ENCODE data around the gene KBTBD3.
A peak's percentile ranks its signal among the peaks of the same experiment; 100 is the strongest.
"Not testable (repeated sequence)": the region's sequence is repeated elsewhere in the genome, so short reads cannot be mapped to it uniquely, and the experiment has no call there.

KBTBD3 gene

GRCh38 chr11:106061954-106062949, 14.9 kb downstream of the KBTBD3 start:
- DNase-seq, result no peak

- no peak for DNase-seq
Observed at GRCh38 chr11:106061249-106061784, 15.8 kb downstream of the KBTBD3 start.

GRCh38 chr11:106059617-106060016, 17.5 kb downstream of the KBTBD3 start:
- no peak for DNase-seq

GRCh38 chr11:106058377-106058776, 18.8 kb downstream of the KBTBD3 start:
- DNase-seq, result not testable (repeated sequence)

- DNase-seq, result no peak
Observed at GRCh38 chr11:106051103-106051502, 26.0 kb downstream of the KBTBD3 start.

GRCh38 chr11:106049727-106050476, 27.2 kb downstream of the KBTBD3 start:
- DNase-seq, result no peak

GRCh38 chr11:106047631-106048030, 29.5 kb downstream of the KBTBD3 start:
- DNase-seq, result no peak

GRCh38 chr11:106043540-106043939, 33.6 kb downstream of the KBTBD3 start:
- DNase-seq, result no peak

- DNase-seq, result no peak
Observed at GRCh38 chr11:106032861-106033260, 44.3 kb downstream of the KBTBD3 start.

- DNase-seq, result no peak
Observed at GRCh38 chr11:106031936-106032335, 45.2 kb downstream of the KBTBD3 start.

GRCh38 chr11:106031202-106031810, 45.8 kb downstream of the KBTBD3 start:
- no peak for DNase-seq

GRCh38 chr11:106030609-106031008, 46.5 kb downstream of the KBTBD3 start:
- DNase-seq, result no peak

GRCh38 chr11:106022795-106023275, 54.3 kb downstream of the KBTBD3 start:
- DNase-seq, result no peak

- DNase-seq, result peak; percentile 94
Observed at GRCh38 chr11:106021967-106022794, 55.0 kb downstream of the KBTBD3 start, which contains the start of gene MSANTD4. MSANTD4 (minus strand) TSS chr11:106022240; CDS start chr11:106010917, 11,323 bp downstream.

- DNase-seq, result no peak
Observed at GRCh38 chr11:106021181-106021966, 55.8 kb downstream of the KBTBD3 start.

- DNase-seq, result no peak
Observed at GRCh38 chr11:106017093-106017492, 60.1 kb downstream of the KBTBD3 start.

- DNase-seq, result no peak
Observed at GRCh38 chr11:106015066-106015465, 62.1 kb downstream of the KBTBD3 start.

GRCh38 chr11:106014620-106015019, 62.5 kb downstream of the KBTBD3 start:
- no peak for DNase-seq

- DNase-seq, result no peak
Observed at GRCh38 chr11:106014035-106014434, 63.1 kb downstream of the KBTBD3 start.

GRCh38 chr11:106012744-106013143, 64.4 kb downstream of the KBTBD3 start:
- no peak for DNase-seq

- no peak for DNase-seq
Observed at GRCh38 chr11:106011481-106011880, 65.7 kb downstream of the KBTBD3 start.

Measured in CD4-positive, alpha-beta T cell treated with Interferon gamma for 1 hour (primary cell).